Stimulated activated CD4-positive, alpha-beta T cell treated with anti-CD3 and anti-CD28 coated beads, TNF-alpha, amount 100 ng/mL, for 24 hours (primary cell): Measurements from ENCODE around the gene LYST.
"Not testable (repeated sequence)": the region's sequence is repeated elsewhere in the genome, so short reads cannot be mapped to it uniquely, and the experiment has no call there.

Source experiments
- DNase-seq, 3 experiments: peaks; one replicate each; pipeline ENCODE4 v3.0.0-alpha.2; 2020; ENCODE audit warnings: low read depth in 3 of 3

The LYST gene

GRCh38 chr1:235766794-235767285, 99.9 kb downstream of the LYST start:
- DNase-seq: no peak

- DNase-seq: peak in 1 of 3 experiments; percentile 1
Observed at GRCh38 chr1:235763962-235764361, 102.7 kb downstream of the LYST start.

- no peak for DNase-seq
Observed at GRCh38 chr1:235759336-235759735, 107.4 kb downstream of the LYST start.

GRCh38 chr1:235758931-235759330, 107.8 kb downstream of the LYST start:
- DNase-seq: no peak

- no peak for DNase-seq
Observed at GRCh38 chr1:235757587-235758096, 109.1 kb downstream of the LYST start.

GRCh38 chr1:235754186-235754585, 112.5 kb downstream of the LYST start:
- DNase-seq: not testable (repeated sequence)

GRCh38 chr1:235749755-235750300, 116.9 kb downstream of the LYST start:
- no peak for DNase-seq

GRCh38 chr1:235748747-235749146, 118.0 kb downstream of the LYST start:
- no peak for DNase-seq

GRCh38 chr1:235746245-235746644, 120.5 kb downstream of the LYST start:
- no peak for DNase-seq

- DNase-seq: no peak
Observed at GRCh38 chr1:235745503-235746136, 121.1 kb downstream of the LYST start.

GRCh38 chr1:235742914-235743599, 123.6 kb downstream of the LYST start:
- DNase-seq: no peak

GRCh38 chr1:235741294-235741693, 125.4 kb downstream of the LYST start:
- no peak for DNase-seq

GRCh38 chr1:235739631-235740030, 127.1 kb downstream of the LYST start:
- no peak for DNase-seq

- no peak for DNase-seq
Observed at GRCh38 chr1:235739124-235739523, 127.6 kb downstream of the LYST start.

GRCh38 chr1:235737751-235738150, 129.0 kb downstream of the LYST start:
- DNase-seq: no peak

GRCh38 chr1:235736263-235736662, 130.4 kb downstream of the LYST start:
- no peak for DNase-seq

GRCh38 chr1:235735621-235736020, 131.1 kb downstream of the LYST start:
- DNase-seq: no peak

- no peak for DNase-seq
Observed at GRCh38 chr1:235734335-235734734, 132.4 kb downstream of the LYST start.

- DNase-seq: no peak
Observed at GRCh38 chr1:235730007-235730406, 136.7 kb downstream of the LYST start.

GRCh38 chr1:235726557-235726956, 140.1 kb downstream of the LYST start:
- no peak for DNase-seq

- DNase-seq: no peak
Observed at GRCh38 chr1:235725434-235725833, 141.3 kb downstream of the LYST start.

- no peak for DNase-seq
Observed at GRCh38 chr1:235724730-235725129, 142.0 kb downstream of the LYST start.

GRCh38 chr1:235722858-235723257, 143.8 kb downstream of the LYST start:
- DNase-seq: no peak
